NCI-H128 (cell line): ENCODE results near the gene TALDO1.

Experiments used
- DNase-seq: peaks from one replicate; lab custom pipeline; 2025; ENCODE audit not compliant: unreplicated experiment; lab: John Stamatoyannopoulos, UW

Gene TALDO1

DNA sequence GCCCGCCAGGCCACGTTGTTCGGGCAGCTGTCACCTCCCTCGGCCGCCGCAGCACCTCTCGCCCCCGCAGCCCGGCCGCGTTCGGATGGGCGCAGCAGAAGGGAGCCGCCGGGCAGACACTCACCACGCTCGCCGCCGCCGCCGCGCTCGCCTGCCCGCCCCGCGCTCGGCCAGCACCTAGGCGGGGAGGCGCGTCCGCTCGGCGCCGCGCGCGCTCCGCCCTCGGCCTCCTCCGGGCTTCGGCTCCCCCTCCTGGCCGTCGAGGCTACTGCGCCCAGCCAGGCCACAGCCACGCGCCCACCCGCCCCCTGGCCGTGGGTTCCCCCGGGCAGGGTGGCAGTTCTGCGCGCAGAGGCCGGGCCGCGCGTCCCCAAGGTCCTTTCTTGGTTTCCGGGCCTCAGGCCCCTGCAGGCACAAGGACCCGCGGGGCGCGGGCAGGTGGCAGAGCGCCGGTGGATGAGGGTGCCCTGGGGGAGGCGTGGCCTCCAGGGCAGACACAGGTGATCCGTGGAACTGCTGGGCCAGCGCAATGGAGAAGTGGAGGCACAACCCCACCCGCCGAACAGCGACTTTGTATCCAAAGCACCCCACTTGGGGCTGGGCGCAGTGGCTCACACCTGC is 50.9 kb downstream of the TALDO1 start, which contains the start of gene SLC25A22:
Gene SLC25A22, minus strand, starts transcription at position 189 of the 621 bp plus-strand sequence. CDS start 3,275 bp downstream, outside the sequence.
- peak; percentile 66 for DNase-seq

DNA sequence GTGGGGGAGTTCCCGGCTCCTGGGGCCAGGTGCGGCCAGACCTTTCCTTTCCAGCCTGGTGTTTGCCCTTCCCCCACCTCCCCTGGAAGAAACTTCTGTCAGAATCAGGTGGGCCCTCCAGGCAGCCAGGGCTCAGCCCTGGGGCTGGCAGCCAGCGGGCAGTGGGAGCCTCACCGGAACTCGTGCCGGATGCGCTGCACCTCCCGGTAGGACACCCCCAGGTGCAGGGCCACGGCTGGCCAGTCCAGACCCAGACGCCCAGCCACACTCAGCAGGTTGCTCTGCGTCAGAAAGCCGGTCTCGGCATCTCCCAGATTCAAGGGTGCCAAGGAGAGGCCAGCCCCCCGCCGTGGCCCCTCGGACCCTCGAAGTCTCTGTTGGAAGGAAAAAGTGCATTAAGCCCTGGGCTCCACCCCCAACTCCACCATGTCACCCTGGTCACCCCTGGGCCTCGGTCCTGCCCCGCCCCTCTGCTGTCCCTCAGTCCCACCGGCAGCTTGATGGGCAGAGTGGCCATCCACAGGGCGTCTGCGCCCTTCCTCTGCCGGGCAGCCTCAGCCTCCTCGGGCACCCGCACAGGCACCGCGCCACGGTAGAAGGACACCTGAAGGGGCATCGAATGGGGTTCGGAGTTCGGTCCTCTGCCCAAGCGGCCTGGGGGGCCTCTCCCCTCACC is 52.5 kb downstream of the TALDO1 start:
- DNase-seq, result no peak

DNA sequence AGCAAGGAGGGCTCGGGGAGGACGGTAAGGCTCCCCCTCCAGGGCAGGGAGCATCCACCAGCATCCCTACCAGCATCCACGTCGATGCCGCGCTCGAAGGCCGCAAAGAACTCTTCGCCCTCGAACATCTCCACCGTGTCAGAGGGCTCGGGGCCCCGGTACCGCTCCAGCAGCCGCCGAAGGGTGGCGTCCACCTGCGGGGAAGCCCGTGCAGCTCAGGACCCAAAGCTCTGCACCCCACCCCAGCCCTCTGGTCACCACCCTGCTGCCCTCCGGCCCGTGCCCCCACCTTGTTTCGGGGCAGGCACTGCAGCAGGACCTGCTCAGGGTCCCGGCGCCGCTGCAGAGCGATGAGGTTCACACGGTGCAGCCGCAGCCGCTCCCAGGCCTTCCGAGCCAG is 53.2 kb downstream of the TALDO1 start:
- no peak for DNase-seq

DNA sequence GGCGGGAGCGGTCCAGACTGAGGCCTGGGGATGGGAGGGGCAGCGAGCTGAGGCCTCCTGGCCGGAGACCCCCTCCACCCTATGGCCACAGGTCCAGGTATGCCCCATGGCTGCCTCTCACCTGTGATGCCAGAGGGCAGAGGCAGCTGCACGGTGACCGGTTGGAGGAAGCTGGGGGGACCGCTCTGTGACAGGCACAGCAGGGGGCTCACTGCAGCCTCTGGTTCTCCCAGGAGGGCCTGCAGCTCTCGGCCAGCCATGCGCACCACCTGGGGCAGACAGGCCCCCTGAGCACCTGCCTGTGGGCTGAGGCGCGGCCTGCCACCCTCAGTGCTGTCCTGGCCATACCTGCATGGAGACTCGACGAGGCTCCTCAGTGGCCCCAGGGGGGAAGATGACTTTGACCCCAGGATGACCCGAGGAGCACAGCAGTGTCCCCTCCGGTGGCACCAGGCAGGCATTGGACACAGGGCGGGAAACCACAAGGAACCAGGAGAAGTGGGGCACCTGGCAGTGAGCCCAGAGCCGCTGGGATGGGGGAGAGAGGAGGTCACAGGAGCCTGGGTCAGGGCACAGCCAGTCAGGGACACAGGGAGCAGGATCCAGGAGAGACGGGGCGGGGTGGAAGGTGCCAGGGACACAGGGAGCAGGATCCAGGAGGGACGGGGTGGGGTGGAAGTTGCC is 54.0 kb downstream of the TALDO1 start:
- DNase-seq, result no peak

DNA sequence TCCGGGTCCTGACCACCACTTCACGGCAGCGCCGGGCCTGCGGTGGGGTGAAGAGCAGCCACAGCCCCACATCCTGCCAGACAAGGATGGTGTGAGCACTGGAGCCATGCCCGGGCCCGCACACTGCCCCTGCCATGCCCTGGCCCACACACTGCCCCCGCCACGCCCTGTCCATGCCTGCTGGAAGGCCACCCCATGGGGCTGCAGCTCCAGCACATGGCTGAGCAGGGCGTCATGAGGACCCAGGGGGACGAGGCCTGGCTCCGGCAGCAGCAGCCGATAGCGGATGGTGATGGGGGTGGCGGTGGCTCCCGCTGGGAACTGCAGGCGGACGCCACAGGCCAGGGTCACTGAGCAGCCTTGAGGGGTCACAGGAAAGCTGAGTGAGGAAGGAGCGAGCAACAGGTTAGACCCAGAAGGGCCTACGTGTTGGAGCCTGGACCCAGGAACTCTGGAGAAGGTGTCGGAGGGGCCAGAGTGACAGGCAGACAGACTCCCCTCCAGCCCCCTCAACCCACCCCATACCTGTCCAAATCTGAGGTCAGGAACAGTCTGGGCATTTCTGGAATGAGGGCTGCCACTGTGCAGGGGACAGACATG is 54.9 kb downstream of the TALDO1 start:
- DNase-seq, result no peak

DNA sequence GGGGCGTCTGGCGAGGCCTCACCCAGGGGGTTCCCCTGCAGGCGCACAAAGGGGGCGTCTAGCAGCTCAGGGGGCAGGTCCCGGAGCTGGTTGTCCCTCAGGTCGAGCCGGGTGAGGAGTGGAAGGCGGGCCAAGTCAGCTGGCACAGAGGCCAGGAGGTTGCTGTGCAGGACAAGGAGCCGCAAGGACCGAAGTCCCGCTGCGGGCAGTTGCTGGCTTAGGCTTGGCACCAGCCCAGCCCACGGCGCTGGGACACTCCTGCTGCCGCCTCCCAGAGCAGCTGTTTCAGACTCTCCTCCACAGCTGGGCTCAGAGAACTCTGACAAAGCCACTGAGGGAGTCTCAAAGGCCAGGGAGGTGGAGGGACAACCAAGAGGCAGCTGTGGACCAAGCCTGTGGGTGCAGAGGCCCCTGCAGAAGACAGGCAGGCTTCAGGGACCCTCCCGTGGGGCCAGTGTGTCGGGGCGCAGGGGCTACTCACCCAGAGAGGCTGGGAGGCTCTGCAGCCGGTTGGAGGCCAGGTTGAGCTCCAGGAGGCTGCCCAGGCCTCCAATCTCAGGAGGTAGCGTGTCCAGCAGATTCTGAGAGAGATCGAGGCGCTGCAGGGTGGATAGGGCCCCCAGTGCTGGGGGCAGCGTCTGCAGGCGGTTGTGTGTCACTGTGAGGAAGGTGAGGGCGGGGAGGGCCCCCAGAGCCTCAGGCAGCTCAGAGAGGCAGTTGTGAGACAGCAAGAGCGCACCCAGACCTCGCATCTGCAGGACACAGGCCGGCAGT is 55.6 kb downstream of the TALDO1 start:
- DNase-seq, result no peak

DNA sequence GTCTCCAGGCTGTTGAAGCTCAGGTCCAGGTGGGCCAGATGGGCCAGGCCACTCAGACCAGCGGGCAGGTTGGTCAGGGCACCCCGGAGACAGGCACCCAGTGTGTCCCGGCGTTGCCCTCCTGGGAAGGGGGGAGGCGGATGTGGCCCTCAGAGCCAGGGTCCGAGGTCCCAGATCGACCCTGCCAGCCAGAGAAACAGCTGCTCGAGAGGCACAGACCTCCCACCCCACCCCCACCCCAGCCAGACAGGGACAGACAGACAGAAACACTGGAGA is 56.1 kb downstream of the TALDO1 start:
- no peak for DNase-seq

DNA sequence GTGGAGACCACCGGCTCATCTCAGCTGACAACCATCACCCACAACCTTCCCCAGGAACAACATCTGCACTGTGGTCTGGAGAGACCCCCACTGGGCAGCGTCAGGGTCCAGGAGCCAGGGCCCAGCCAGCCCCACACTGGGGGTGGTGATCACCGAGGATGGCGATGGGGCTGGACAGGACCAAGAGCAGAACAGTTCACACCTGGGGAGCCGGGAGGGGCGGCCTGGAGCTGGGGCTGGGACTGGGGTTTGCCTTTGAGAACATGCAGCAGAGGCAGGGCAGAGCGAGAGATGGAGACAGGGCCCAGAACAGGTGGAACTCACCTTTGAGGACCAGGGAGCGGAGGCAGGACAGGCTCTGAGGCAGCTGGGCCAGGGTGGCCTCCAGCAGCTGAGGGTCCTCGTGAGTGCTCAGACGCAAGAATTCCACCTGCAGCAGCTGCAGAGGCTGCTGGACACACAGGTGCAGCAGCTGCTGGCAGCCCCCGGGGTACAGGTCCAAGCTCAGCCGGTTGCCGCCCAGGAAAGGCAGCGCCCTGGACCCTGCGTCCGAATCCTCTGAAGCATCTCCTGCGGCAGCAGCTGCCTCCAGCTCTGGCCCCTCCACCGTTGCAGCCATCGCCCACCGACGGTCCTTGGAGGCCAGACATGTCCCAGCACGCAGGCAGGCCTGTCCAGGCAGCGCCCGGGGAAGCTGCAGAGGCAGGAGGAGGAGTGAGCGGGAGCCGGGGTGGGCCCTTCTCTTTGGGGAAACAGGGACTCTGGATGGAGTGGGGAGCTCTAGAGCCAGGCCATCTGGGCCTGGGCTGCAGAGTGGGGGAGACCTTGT is 56.7 kb downstream of the TALDO1 start:
- peak; percentile 51 for DNase-seq

DNA sequence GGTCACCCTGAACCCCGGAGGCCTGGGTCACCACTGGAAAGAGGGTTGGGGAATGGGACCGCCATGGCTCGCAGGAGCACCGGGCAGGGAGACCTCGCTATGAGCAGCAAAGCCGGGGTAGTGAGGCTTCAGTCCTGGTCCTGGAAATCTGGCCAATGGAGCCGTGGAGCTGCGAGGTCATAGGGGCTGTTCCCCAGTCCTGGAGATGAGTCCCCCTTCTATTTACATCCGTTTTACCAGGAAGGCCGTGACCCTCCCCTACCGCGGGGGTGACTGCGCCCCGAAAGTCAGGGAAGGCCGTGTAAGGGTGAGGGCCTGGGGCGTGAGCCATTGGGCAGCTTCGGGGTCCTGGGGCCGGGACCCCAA is 57.3 kb downstream of the TALDO1 start:
- DNase-seq, result no peak

DNA sequence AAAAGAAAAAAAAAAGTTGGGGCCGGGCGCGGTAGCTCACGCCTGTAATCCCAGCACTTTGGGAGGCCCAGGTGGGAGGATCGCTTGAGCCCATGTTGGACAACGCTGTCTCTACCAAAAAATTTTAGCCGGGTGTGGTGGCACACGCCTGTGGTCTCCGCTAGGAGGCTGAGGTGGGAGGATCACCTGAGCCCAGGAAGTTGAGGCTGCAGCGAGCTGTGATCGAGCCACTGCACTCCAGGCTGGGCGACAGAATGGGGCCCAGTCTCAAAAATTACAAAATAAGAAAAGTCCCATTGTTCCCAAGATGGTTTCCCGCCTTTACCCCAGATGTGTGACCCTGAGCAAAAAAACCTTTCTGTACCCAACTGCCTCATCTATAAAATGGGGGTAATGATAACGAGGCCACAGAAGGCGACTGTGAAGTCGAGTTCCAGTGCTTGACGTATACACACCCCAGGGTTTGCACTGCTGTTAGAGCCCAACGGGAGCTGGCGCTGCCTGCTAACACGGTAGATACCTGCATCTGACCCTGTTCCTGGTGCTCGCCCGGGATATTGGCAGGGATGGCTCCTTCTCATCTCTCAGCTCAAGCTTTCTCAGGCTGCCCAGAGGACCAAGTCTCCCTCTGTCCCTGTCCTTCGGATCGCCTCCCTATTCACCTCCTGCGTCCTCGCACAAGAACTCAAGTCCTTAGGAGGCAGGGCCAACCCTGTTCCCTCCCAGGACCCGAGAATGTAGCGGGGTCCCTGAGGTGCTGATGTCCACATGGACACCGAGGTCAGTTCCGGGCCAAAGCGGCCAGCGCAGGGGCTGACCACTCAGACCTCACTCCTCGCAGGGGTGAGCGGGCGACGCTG is 61.4 kb downstream of the TALDO1 start:
- no peak for DNase-seq

DNA sequence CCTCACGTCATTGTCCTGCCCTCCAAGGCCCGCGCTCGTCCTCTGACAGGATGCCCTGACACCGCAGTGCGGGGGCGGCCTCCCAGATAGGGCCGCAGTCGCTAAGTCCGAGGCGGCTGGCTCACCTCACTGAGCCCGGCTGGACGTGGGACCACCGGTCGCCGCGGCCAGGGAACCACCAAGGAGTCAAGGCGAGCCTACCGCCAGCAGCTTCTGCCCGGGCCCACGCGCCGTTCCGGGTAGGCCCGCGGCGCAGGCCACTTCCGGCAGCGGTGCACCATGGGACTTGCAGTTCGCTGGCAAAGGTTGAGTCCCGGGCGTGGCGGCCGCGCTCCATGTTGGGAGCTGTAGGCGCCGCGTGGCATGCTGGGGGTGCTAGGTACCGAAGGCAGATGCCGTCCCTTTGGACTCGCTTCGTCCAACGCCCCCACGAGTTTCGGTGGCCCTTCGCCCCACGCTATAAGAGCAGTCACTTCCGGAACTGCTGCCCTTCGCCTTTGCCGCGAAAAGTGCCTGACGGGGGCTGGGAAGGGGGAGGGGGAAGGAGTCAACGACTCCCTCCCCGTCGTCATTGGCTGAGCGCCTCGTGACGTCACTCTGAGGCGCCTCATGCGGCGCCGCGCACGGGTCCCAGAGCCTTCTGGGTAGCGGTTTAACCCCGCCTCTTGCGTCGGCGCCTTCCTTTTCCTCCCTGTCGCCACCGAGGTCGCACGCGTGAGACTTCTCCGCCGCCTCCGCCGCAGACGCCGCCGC is 62.2 kb downstream of the TALDO1 start, which contains the start of gene RPLP2:
Gene RPLP2, plus strand, starts transcription at position 681 of the 753 bp plus-strand sequence. CDS start 268 bp downstream, outside the sequence.
- DNase-seq, result peak; percentile 94

DNA sequence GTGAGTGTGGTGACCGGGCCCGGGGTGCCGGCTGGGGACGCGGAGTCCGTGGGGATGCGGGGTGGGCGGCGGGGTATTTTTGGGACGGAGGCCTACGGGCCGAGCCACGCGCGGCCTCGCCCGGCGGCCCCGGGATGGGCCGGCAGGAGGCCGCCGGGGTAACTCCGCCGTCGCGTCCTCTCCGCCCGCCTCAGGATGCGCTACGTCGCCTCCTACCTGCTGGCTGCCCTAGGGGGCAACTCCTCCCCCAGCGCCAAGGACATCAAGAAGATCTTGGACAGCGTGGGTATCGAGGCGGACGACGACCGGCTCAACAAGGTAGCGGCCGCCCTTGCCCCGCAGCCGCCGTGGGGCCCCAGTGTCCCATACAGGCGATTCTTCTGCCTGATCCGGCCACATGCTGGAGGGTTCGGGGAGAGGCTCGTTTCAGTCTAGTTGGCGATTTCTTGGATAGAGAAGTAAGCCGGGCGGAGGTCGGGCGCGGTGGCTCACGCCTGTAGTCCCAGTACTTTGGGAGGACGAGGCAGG is 62.8 kb downstream of the TALDO1 start:
- DNase-seq, result no peak

DNA sequence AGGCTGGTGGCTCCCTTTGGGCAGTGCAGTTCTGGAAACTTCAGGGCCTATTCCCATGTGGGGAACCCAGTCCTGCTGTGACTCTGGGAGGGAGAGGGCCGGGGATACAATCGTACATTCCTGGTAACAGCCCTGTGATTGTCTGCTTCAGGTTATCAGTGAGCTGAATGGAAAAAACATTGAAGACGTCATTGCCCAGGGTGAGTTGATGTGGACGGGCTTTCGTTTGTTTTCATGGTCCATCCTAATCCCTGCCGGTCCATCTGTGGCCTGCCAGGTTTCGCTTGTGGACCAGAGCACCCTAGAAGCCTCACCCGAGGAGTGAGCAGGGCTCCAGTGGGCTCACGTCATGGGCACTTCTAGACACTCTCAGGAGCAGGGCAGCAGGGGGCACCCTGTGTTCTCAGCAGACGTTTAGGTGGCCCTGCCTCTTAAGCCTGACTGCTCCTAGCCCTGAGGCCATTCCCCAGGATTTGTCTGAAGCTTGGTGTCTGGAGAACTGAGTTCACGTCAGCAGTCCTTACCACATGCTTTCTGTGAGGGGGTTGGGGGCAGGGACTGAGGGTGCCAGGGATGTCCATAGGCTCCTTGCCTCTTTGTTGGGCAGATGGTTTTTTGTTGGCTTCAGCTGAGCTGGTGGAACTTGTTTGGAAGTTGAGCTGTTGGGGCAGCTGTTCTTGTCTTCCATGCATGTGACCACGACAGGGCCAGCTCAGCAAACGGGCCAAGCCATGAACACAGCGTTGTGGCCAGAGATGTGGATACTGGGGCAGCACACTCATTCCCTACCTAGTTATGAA is 64.4 kb downstream of the TALDO1 start:
- no peak for DNase-seq

DNA sequence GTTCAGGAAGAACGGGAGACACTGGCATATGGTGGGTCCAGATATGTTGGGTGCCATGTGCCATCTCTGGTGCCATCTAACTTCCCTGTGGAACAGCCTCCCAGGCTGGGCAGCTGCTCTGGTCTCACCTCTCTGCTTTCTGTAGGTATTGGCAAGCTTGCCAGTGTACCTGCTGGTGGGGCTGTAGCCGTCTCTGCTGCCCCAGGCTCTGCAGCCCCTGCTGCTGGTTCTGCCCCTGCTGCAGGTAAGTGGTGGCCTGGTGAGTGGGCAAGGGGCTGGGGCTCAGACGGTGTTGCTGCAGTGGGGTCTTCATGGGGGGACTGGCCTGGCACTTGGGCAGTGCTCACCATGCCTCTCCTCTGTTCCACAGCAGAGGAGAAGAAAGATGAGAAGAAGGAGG is 65.1 kb downstream of the TALDO1 start:
- no peak for DNase-seq

DNA sequence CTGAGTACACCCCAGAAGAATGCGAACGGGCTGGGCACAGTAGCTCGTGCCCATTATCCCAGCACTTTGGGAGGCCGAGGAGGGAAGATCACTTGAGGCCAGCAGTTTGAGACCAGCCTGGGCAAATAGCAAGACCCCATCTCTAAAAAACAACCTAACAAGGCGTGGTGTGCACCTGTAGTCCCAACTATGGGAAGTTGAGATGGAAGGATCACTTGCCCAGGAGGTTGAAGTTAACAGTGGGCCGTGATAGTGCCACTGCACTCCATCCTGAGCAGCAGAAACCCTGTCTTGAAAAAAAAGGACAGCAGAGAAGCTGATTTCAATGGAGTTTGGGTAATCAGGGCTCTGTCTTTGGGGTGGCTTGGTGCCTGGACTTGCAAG is 65.8 kb downstream of the TALDO1 start:
- no peak for DNase-seq

DNA sequence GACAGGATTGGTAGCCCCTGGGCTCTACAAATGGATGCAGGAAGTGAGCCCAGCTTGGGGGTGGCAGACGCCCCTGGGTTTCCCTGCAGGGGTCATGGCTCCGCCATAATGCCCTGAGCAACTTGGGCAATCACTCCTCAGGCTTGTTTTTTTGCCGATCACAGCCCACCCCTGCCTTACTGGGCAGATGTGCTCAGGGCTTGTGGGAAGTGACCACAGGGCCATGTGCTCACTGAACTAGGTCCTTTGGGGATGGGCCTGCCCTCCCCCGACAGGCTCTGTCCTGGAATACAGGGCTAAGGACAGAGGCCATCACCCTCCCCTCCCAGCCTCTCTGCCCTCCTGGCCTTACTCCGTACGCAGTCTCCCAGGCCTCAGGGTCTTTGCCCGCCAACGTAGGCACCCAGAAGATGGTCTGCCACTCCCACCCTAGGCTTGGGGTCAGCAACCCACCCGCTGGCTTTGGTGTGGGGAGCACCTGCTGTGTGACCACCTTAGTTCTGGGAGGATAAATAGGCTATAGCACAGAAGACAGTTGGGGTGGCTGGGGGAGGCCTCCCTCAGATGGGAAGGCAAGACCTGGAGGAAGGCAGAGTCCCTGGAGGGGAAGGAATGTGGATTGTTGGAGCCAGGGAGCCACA is 66.3 kb downstream of the TALDO1 start:
- DNase-seq, result no peak
